ENCODE results near the gene ALX3. TPM values are rescaled to one million over a fixed set of nuclear protein-coding genes. Genes with fewer than 3 reads are reported as not detected.

ALX3 gene
- total RNA-seq, 1 experiment from 2014 or later: not detected

DNA sequence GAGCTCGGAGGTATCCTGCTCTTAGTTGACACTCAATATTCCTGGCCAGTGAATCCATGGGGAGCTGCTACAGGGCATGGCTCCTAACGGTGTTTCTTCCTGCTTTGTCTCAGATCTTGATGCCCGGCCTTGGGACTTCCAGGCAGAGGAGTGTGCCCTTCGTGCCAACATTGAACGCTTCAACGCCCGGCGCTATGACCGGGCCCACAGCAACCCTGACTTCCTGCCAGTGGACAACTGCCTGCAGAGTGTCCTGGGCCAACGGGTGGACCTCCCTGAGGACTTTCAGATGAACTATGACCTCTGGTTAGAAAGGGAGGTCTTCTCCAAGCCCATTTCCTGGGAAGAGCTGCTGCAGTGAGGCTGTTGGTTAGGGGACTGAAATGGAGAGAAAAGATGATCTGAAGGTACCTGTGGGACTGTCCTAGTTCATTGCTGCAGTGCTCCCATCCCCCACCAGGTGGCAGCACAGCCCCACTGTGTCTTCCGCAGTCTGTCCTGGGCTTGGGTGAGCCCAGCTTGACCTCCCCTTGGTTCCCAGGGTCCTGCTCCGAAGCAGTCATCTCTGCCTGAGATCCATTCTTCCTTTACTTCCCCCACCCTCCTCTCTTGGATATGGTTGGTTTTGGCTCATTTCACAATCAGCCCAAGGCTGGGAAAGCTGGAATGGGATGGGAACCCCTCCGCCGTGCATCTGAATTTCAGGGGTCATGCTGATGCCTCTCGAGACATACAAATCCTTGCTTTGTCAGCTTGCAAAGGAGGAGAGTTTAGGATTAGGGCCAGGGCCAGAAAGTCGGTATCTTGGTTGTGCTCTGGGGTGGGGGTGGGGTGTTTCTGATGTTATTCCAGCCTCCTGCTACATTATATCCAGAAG is 16.7 kb downstream of the ALX3 start:
- intact Hi-C loops (cut with micrococcal nuclease): loop anchor here (1.0 to 10.0 kb wide), 2 partner anchors 53 to 441 kb away; no protein-coding TSS in a partner anchor
- DNase-seq (ENCODE audit: unreplicated experiment): peak; percentile 57

GRCh38 chr1:110051262-110051648 is 19.2 kb downstream of the ALX3 start:
- no TSS peak for BruUV-seq (replicated peaks)
- ChIA-PET CTCF (interaction anchor here (0.5 to 9.6 kb wide), 10 partner anchors 9 to 152 kb away, joined by 3 to 183 read pairs (median 6); partner anchors contain the start of gene STRIP1), POLR2A (no interaction called here)
- TF ChIP-seq, protein P1, sequence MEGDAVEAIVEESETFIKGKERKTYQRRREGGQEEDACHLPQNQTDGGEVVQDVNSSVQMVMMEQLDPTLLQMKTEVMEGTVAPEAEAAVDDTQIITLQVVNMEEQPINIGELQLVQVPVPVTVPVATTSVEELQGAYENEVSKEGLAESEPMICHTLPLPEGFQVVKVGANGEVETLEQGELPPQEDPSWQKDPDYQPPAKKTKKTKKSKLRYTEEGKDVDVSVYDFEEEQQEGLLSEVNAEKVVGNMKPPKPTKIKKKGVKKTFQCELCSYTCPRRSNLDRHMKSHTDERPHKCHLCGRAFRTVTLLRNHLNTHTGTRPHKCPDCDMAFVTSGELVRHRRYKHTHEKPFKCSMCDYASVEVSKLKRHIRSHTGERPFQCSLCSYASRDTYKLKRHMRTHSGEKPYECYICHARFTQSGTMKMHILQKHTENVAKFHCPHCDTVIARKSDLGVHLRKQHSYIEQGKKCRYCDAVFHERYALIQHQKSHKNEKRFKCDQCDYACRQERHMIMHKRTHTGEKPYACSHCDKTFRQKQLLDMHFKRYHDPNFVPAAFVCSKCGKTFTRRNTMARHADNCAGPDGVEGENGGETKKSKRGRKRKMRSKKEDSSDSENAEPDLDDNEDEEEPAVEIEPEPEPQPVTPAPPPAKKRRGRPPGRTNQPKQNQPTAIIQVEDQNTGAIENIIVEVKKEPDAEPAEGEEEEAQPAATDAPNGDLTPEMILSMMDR (IDR thresholded peaks at IDR 0.05; ENCODE audit: unreplicated experiment): no peak
- DNase-seq (ENCODE audit: unreplicated experiment): no peak
- no peaks in the 10 kb centered on the region for H3K9me3 Mint-ChIP-seq (ENCODE audit: unreplicated experiment)
- H3K4me3 Mint-ChIP-seq (ENCODE audit: unreplicated experiment): no peak overlapping the region
- H3K36me3 Mint-ChIP-seq (ENCODE audit: insufficient read depth, unreplicated experiment): peaks cover 71% of the 10 kb centered on the region
- H3K27ac Mint-ChIP-seq (ENCODE audit: low read depth, unreplicated experiment): no peak overlapping the region
- intact Hi-C loops (cut with micrococcal nuclease): loop anchor here (10.0 kb wide), 1 partner anchor 444 kb away; no protein-coding TSS in a partner anchor
- H3K4me1 Mint-ChIP-seq (ENCODE audit: insufficient read depth, unreplicated experiment): peaks cover 7% of the 10 kb centered on the region
- H3K27me3 Mint-ChIP-seq (ENCODE audit: insufficient read depth, unreplicated experiment): no peaks in the 10 kb centered on the region

More for the DNA sequence above, 16.7 kb downstream of the ALX3 start:
- H3K36me3 Mint-ChIP-seq (ENCODE audit: insufficient read depth, unreplicated experiment): peaks cover 74% of the 10 kb centered on the region
- peaks cover 2% of the 10 kb centered on the region for H3K4me1 Mint-ChIP-seq (ENCODE audit: insufficient read depth, unreplicated experiment)
- CTCF ChIA-PET: interaction anchor here (0.5 to 9.6 kb wide), 34 partner anchors 11 to 1246 kb away, joined by 3 to 183 read pairs (median 4); partner anchors contain the start of genes AHCYL1, STRIP1 and UBL4B
- H3K4me3 Mint-ChIP-seq (ENCODE audit: unreplicated experiment): no peak overlapping the region
- POLR2A ChIA-PET: interaction anchor here (0.6 to 1.2 kb wide), 2 partner anchors 19 to 39 kb away, joined by 3 to 5 read pairs; no protein-coding TSS in a partner anchor
- TSS peak; percentile 12 for BruUV-seq (replicated peaks)
- no peaks in the 10 kb centered on the region for H3K27me3 Mint-ChIP-seq (ENCODE audit: insufficient read depth, unreplicated experiment)
- no peaks in the 10 kb centered on the region for H3K9me3 Mint-ChIP-seq (ENCODE audit: unreplicated experiment)
- TF ChIP-seq, protein P1 (IDR thresholded peaks at IDR 0.05; ENCODE audit: unreplicated experiment): peak; percentile 87
- peak overlapping the region; percentile 12 for H3K27ac Mint-ChIP-seq (ENCODE audit: low read depth, unreplicated experiment)

- BruUV-seq (replicated peaks): no TSS peak
- ChIA-PET CTCF (interaction anchor here (0.5 to 9.6 kb wide), 10 partner anchors 10 to 262 kb away, joined by 3 to 183 read pairs (median 6); partner anchors contain the start of gene STRIP1), POLR2A (interaction anchor here (0.6 kb wide), 1 partner anchor 1159 kb away, joined by 3 read pairs; no protein-coding TSS in a partner anchor)
- intact Hi-C loops (cut with micrococcal nuclease): loop anchor here (10.0 kb wide), 1 partner anchor 444 kb away; no protein-coding TSS in a partner anchor
- Mint-ChIP-seq H3K9me3 (ENCODE audit: unreplicated experiment) (no peaks in the 10 kb centered on the region), H3K27me3 (ENCODE audit: insufficient read depth, unreplicated experiment) (no peaks in the 10 kb centered on the region), H3K27ac (ENCODE audit: low read depth, unreplicated experiment) (no peak overlapping the region), H3K4me1 (ENCODE audit: insufficient read depth, unreplicated experiment) (peaks cover 7% of the 10 kb centered on the region), H3K4me3 (ENCODE audit: unreplicated experiment) (no peak overlapping the region), H3K36me3 (ENCODE audit: insufficient read depth, unreplicated experiment) (peaks cover 72% of the 10 kb centered on the region)
- TF ChIP-seq, protein P1 (IDR thresholded peaks at IDR 0.05; ENCODE audit: unreplicated experiment): no peak
- DNase-seq (ENCODE audit: unreplicated experiment): no peak
Observed at GRCh38 chr1:110050602-110051261, 19.7 kb downstream of the ALX3 start.

Data from MCF 10A (cell line).